HEK293 (cell line): Measurements from ENCODE around the gene ALOX15.

Experiments
- CTCF ChIA-PET: fragments of 350-600 bp; formaldehyde crosslinking; extraction: SDS; loops from one replicate; lab custom pipeline; 2021; ENCODE audit warnings: antibody characterized with exemption; lab: Yijun Ruan, JAX
- POLR2A ChIA-PET: fragments of 300-600 bp; formaldehyde crosslinking; extraction: SDS; loops from one replicate; lab custom pipeline; 2020; ENCODE audit warnings: antibody characterized with exemption, inconsistent platforms; lab: Yijun Ruan, JAX
- H3K27ac ChIP-seq: fragments of 200-500 bp; sonication (Bioruptor generic); 2 replicates; pipeline ENCODE4 v1.5.1; 2014; ENCODE audit warnings: low read depth, low read length, control low read depth, inconsistent platforms; ENCODE audit errors: extremely low read depth
- H3K36me3 ChIP-seq, 2 experiments: fragments of 200-500 bp in 1 of 2; sonication (Bioruptor generic) in 1 of 2; 1 replicate in 1 of 2; 2 replicates in 1 of 2; pipeline ENCODE4 v1.5.1; 2014 to 2017; ENCODE audit warnings: inconsistent platforms in 2 of 2, low read length in 2 of 2; ENCODE audit not compliant: control insufficient read depth in 2 of 2, insufficient read depth in 1 of 2
- H3K4me1 ChIP-seq: fragments of 200-500 bp; sonication (Bioruptor generic); 2 replicates; pipeline ENCODE4 v1.5.1; 2014; ENCODE audit warnings: mild to moderate bottlenecking, low read length, inconsistent platforms; ENCODE audit not compliant: control insufficient read depth, insufficient read depth
- H3K4me3 ChIP-seq: 2 replicates; pipeline ENCODE4 v1.5.1; 2011; ENCODE audit warnings: low read depth, mild to moderate bottlenecking, control low read depth, low read length, moderate library complexity
- H3K9me3 ChIP-seq: fragments of 200-500 bp; sonication (Bioruptor generic); 2 replicates; pipeline ENCODE4 v1.5.1; 2014; ENCODE audit warnings: low read depth, low read length, inconsistent platforms; ENCODE audit not compliant: control insufficient read depth, insufficient read depth
- EGR2 ChIP-seq: fragments of 450-650 bp; formaldehyde crosslinking; IDR thresholded peaks from 2 replicates; pipeline ENCODE4 v1.5.1; 2016; ENCODE audit warnings: low read depth, missing biosample characterization, missing genetic modification characterization
- OSR2 ChIP-seq: fragments of 450-650 bp; formaldehyde crosslinking; IDR thresholded peaks from 2 replicates; pipeline ENCODE4 v1.5.1; 2016; ENCODE audit warnings: missing biosample characterization, missing genetic modification characterization
- PRDM2 ChIP-seq: fragments of 450-650 bp; formaldehyde crosslinking; IDR thresholded peaks from 2 replicates; pipeline ENCODE4 v1.5.1; 2016; ENCODE audit warnings: missing biosample characterization, missing genetic modification characterization, borderline replicate concordance
- SP2 ChIP-seq: fragments of 450-650 bp; formaldehyde crosslinking; IDR thresholded peaks from 2 replicates; pipeline ENCODE4 v1.5.1; 2016; ENCODE audit warnings: missing biosample characterization, missing genetic modification characterization
- ZBTB1 ChIP-seq: fragments of 450-650 bp; formaldehyde crosslinking; IDR thresholded peaks from 2 replicates; pipeline ENCODE4 v1.5.1; 2016; ENCODE audit warnings: missing biosample characterization, missing genetic modification characterization
- ZNF148 ChIP-seq: fragments of 450-650 bp; formaldehyde crosslinking; IDR thresholded peaks from 2 replicates; pipeline ENCODE4 v1.5.0; 2017; ENCODE audit warnings: missing biosample characterization, missing genetic modification characterization, borderline replicate concordance
- ZNF16 ChIP-seq: fragments of 450-650 bp; formaldehyde crosslinking; IDR thresholded peaks from 2 replicates; pipeline ENCODE4 v1.5.1; 2016; ENCODE audit warnings: low read depth, missing biosample characterization, missing genetic modification characterization
- ZNF211 ChIP-seq: fragments of 450-650 bp; formaldehyde crosslinking; IDR thresholded peaks from 2 replicates; pipeline ENCODE4 v1.5.1; 2016; ENCODE audit warnings: low read depth, missing biosample characterization, missing genetic modification characterization
- ZNF223 ChIP-seq: fragments of 450-650 bp; formaldehyde crosslinking; IDR thresholded peaks from 2 replicates; pipeline ENCODE4 v1.5.1; 2016; ENCODE audit warnings: missing biosample characterization, missing genetic modification characterization
- ZNF394 ChIP-seq: fragments of 450-650 bp; formaldehyde crosslinking; IDR thresholded peaks from 2 replicates; pipeline ENCODE4 v1.5.1; 2016; ENCODE audit warnings: missing biosample characterization, missing genetic modification characterization, mild to moderate bottlenecking, moderate library complexity, borderline replicate concordance
- ZNF514 ChIP-seq: fragments of 450-650 bp; formaldehyde crosslinking; IDR thresholded peaks from 2 replicates; pipeline ENCODE4 v1.5.1; 2016; ENCODE audit warnings: missing biosample characterization, missing genetic modification characterization
- ZNF529 ChIP-seq: fragments of 450-650 bp; formaldehyde crosslinking; IDR thresholded peaks from 2 replicates; pipeline ENCODE4 v1.5.1; 2017; ENCODE audit warnings: missing genetic modification characterization, missing biosample characterization; ENCODE audit not compliant: insufficient replicate concordance
- ZNF558 ChIP-seq: fragments of 450-650 bp; formaldehyde crosslinking; IDR thresholded peaks from 2 replicates; pipeline ENCODE4 v1.5.1; 2016; ENCODE audit warnings: missing biosample characterization, missing genetic modification characterization
- ZNF585B ChIP-seq: fragments of 450-650 bp; formaldehyde crosslinking; IDR thresholded peaks from 2 replicates; pipeline ENCODE4 v1.5.1; 2016; ENCODE audit warnings: missing biosample characterization, missing genetic modification characterization
- ZNF660 ChIP-seq: fragments of 450-650 bp; IDR thresholded peaks from 2 replicates; pipeline ENCODE4 v1.5.1; 2018; ENCODE audit warnings: missing biosample characterization, mild to moderate bottlenecking, missing genetic modification characterization
- ZNF830 ChIP-seq: fragments of 450-650 bp; IDR thresholded peaks from 2 replicates; pipeline ENCODE4 v1.5.0; 2018; ENCODE audit warnings: missing biosample characterization, missing genetic modification characterization, low read depth, mild to moderate bottlenecking, moderate library complexity
- TF ChIP-seq, protein P1 (sequence below): fragments of 450-650 bp; formaldehyde crosslinking; IDR thresholded peaks from 2 replicates; pipeline ENCODE4 v1.5.1; 2016; ENCODE audit warnings: missing biosample characterization, missing genetic modification characterization
- TF ChIP-seq, protein P2 (sequence below): fragments of 450-650 bp; formaldehyde crosslinking; IDR thresholded peaks from 2 replicates; pipeline ENCODE4 v1.5.1; 2016; ENCODE audit warnings: missing biosample characterization, missing genetic modification characterization, low read depth

Gene ALOX15

DNA sequence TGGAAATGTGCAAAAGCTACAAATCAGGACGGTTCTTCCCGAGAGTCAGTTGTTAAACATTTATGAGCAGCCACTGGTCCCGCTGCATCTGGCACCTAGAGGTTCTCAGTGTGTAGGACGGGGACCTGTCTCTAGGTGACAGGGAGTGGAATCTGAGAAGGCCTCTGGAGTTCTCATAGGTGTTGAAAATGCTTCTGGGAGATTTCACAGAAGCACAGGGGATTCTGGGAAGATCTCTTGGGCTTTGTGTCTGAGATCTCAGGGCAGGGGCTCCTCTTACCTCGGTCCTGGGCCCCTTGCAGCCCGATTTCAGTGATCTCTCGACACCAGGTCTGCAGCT is 8.9 kb downstream of the ALOX15 start:
- no peak for TF ChIP-seq PRDM2 (tag by site-specific recombination)
- ChIA-PET POLR2A (no interaction called here), CTCF (interaction anchor here (0.6 to 5.6 kb wide), 6 partner anchors 38 to 271 kb away, joined by 3 to 44 read pairs (median 6); partner anchors contain the start of gene CHRNE)
- Histone ChIP-seq H3K4me1 (no peaks in the 10 kb centered on the region), H3K4me3 (no peak overlapping the region), H3K27ac (no peak overlapping the region), H3K9me3 (no peaks in the 10 kb centered on the region), H3K36me3 (no peaks in the 10 kb centered on the region)

DNA sequence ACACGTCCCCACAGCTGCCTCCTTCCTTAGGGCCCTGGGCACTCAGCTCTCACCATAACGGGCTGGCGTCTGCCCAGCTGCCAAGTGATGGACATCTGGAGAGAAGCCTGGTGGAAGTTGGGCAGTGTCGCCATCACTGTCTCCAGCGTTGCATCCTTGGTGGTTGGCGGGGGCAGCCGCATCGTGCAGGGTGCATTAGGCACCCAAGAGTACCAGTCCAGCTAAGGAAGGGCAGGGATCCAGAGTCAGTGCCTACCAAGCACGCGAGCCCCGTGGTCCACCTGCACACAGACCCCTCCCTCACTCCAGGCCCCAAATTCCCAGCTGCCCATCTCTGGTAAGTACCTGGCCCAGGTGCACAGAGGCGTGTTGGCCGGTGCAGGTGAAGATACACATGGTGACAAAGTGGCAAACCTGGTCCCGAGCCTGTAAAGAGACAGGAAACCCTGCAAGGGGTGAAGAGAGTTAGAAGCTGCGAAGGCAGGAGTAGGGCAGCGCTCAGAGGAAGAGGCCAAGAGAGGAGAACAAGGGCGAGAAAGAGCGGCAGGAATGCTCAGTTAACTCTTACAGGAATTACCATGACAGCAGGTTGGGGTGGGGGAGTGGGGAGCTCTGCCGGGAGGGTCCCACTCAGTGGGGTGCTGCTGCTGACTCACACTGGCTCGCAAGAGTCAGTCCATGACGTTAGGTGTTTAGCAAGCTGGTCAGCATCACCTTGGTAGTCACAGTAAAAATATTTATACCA is 9.5 kb downstream of the ALOX15 start:
- Histone ChIP-seq H3K36me3 (no peaks in the 10 kb centered on the region), H3K4me1 (no peaks in the 10 kb centered on the region), H3K27ac (no peak overlapping the region), H3K4me3 (no peak overlapping the region), H3K9me3 (no peaks in the 10 kb centered on the region)
- POLR2A ChIA-PET = no interaction called here
- CTCF ChIA-PET = interaction anchor here (0.6 to 5.6 kb wide), 8 partner anchors 9 to 271 kb away, joined by 3 to 44 read pairs (median 5); partner anchors contain the start of gene CHRNE
- TF ChIP-seq ZNF830 (tag by site-specific recombination) (no peak), ZNF223 (no peak), ZNF211 (tag by site-specific recombination) (no peak), ZNF585B (tag by site-specific recombination) (no peak), ZNF514 (tag by site-specific recombination) (no peak), EGR2 (tag by site-specific recombination) (no peak), SP2 (tag by site-specific recombination) (no peak), ZNF529 (tag by site-specific recombination) (no peak), ZNF660 (tag by site-specific recombination) (no peak), ZNF558 (tag by site-specific recombination) (no peak), ZNF148 (tag by site-specific recombination) (no peak), ZBTB1 (tag by site-specific recombination) (no peak), ZNF394 (tag by site-specific recombination) (no peak), ZNF16 (tag by site-specific recombination) (no peak), OSR2 (no peak)
- TF ChIP-seq, protein P1, sequence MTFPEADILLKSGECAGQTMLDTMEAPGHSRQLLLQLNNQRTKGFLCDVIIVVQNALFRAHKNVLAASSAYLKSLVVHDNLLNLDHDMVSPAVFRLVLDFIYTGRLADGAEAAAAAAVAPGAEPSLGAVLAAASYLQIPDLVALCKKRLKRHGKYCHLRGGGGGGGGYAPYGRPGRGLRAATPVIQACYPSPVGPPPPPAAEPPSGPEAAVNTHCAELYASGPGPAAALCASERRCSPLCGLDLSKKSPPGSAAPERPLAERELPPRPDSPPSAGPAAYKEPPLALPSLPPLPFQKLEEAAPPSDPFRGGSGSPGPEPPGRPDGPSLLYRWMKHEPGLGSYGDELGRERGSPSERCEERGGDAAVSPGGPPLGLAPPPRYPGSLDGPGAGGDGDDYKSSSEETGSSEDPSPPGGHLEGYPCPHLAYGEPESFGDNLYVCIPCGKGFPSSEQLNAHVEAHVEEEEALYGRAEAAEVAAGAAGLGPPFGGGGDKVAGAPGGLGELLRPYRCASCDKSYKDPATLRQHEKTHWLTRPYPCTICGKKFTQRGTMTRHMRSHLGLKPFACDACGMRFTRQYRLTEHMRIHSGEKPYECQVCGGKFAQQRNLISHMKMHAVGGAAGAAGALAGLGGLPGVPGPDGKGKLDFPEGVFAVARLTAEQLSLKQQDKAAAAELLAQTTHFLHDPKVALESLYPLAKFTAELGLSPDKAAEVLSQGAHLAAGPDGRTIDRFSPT (tag by site-specific recombination) = no peak
- TF ChIP-seq, protein P2, sequence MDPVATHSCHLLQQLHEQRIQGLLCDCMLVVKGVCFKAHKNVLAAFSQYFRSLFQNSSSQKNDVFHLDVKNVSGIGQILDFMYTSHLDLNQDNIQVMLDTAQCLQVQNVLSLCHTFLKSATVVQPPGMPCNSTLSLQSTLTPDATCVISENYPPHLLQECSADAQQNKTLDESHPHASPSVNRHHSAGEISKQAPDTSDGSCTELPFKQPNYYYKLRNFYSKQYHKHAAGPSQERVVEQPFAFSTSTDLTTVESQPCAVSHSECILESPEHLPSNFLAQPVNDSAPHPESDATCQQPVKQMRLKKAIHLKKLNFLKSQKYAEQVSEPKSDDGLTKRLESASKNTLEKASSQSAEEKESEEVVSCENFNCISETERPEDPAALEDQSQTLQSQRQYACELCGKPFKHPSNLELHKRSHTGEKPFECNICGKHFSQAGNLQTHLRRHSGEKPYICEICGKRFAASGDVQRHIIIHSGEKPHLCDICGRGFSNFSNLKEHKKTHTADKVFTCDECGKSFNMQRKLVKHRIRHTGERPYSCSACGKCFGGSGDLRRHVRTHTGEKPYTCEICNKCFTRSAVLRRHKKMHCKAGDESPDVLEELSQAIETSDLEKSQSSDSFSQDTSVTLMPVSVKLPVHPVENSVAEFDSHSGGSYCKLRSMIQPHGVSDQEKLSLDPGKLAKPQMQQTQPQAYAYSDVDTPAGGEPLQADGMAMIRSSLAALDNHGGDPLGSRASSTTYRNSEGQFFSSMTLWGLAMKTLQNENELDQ = no peak
